Activated T-helper 1 cell treated with anti-CD3 and anti-CD28 coated beads, Interleukin-12 subunit alpha, Interleukin-12 subunit beta, Interleukin-2, Interleukin-4 antibody, amounts not matched to agents 30 ng/mL and 10 ng/mL and 1 ng/mL, durations not matched to agents 14 hours and 24 hours and 36 hours (primary cell): ENCODE data around the gene CEP170B. TPM values are rescaled to one million over a fixed set of nuclear protein-coding genes. Genes with fewer than 3 reads are reported as not detected.
"Not testable (repeated sequence)": the region's sequence is repeated elsewhere in the genome, so short reads cannot be mapped to it uniquely, and the experiment has no call there.

Source experiments
- DNase-seq: peaks from one replicate; pipeline ENCODE4 v3.0.0; 2021; ENCODE audit warnings: low spot score
- H3K27ac Mint-ChIP-seq: one replicate; pipeline ENCODE4 v1.8.0; 2021; ENCODE audit warnings: mild to moderate bottlenecking, mixed read lengths
- H3K27me3 Mint-ChIP-seq: one replicate; pipeline ENCODE4 v1.8.0; 2022; ENCODE audit warnings: mild to moderate bottlenecking, moderate library complexity, mixed read lengths; ENCODE audit not compliant: insufficient read depth
- H3K36me3 Mint-ChIP-seq: one replicate; pipeline ENCODE4 v1.8.0; 2021; ENCODE audit warnings: low read depth, mixed read lengths
- H3K4me1 Mint-ChIP-seq: one replicate; pipeline ENCODE4 v1.8.0; 2021; ENCODE audit warnings: low read depth, mixed read lengths
- H3K4me3 Mint-ChIP-seq: one replicate; pipeline ENCODE4 v1.8.0; 2021; ENCODE audit warnings: mild to moderate bottlenecking, moderate library complexity, mixed read lengths
- H3K9me3 Mint-ChIP-seq: one replicate; pipeline ENCODE4 v1.8.0; 2021; ENCODE audit warnings: mixed read lengths
- intact Hi-C: fragments of 100-400 bp; cut with micrococcal nuclease; formaldehyde crosslinking; loops from one replicate; pipeline ENCODE4 v1.15.1; 2024
- total RNA-seq: library from RNA; stranded (reverse); gene quantifications from 2 replicates; pipeline ENCODE4 v1.2.3, GENCODE V29; 2022

CEP170B gene
- total RNA-seq, 1 donor from 2014 or later = 9.8 TPM

GRCh38 chr14:104937161-104937560 is 72.1 kb downstream of the CEP170B start:
- no peaks in the 10 kb centered on the region for H3K9me3 Mint-ChIP-seq
- no peak for DNase-seq
- H3K27me3 Mint-ChIP-seq = peaks cover 11% of the 10 kb centered on the region
- no peak overlapping the region for H3K4me3 Mint-ChIP-seq
- peaks cover 2% of the 10 kb centered on the region for H3K36me3 Mint-ChIP-seq
- intact Hi-C loops = no loop called here
- H3K4me1 Mint-ChIP-seq = peaks cover 5% of the 10 kb centered on the region
- H3K27ac Mint-ChIP-seq = no peak overlapping the region

GRCh38 chr14:104937694-104938365 is 72.8 kb downstream of the CEP170B start:
- Mint-ChIP-seq H3K9me3 (no peaks in the 10 kb centered on the region), H3K27ac (no peak overlapping the region), H3K36me3 (peaks cover 2% of the 10 kb centered on the region), H3K4me3 (no peak overlapping the region), H3K4me1 (peaks cover 5% of the 10 kb centered on the region), H3K27me3 (peaks cover 11% of the 10 kb centered on the region)
- no peak for DNase-seq
- intact Hi-C loops = no loop called here

GRCh38 chr14:104938436-104938835 is 73.4 kb downstream of the CEP170B start:
- peaks cover 5% of the 10 kb centered on the region for H3K4me1 Mint-ChIP-seq
- no peak for DNase-seq
- H3K27me3 Mint-ChIP-seq = peaks cover 11% of the 10 kb centered on the region
- peaks cover 2% of the 10 kb centered on the region for H3K36me3 Mint-ChIP-seq
- intact Hi-C loops = no loop called here
- H3K9me3 Mint-ChIP-seq = no peaks in the 10 kb centered on the region
- no peak overlapping the region for H3K4me3 Mint-ChIP-seq
- H3K27ac Mint-ChIP-seq = no peak overlapping the region

GRCh38 chr14:104938960-104939359 is 73.9 kb downstream of the CEP170B start:
- no peak for DNase-seq
- Mint-ChIP-seq H3K27me3 (peaks cover 11% of the 10 kb centered on the region), H3K36me3 (peaks cover 2% of the 10 kb centered on the region), H3K27ac (no peak overlapping the region), H3K9me3 (no peaks in the 10 kb centered on the region), H3K4me3 (no peak overlapping the region), H3K4me1 (peaks cover 5% of the 10 kb centered on the region)
- intact Hi-C loops = no loop called here

GRCh38 chr14:104939666-104940410 is 74.8 kb downstream of the CEP170B start:
- no peaks in the 10 kb centered on the region for H3K9me3 Mint-ChIP-seq
- H3K27me3 Mint-ChIP-seq = peaks cover 6% of the 10 kb centered on the region
- no peak overlapping the region for H3K27ac Mint-ChIP-seq
- H3K4me1 Mint-ChIP-seq = no peaks in the 10 kb centered on the region
- intact Hi-C loops = no loop called here
- H3K36me3 Mint-ChIP-seq = no peaks in the 10 kb centered on the region
- H3K4me3 Mint-ChIP-seq = no peak overlapping the region
- no peak for DNase-seq

- Mint-ChIP-seq H3K9me3 (no peaks in the 10 kb centered on the region), H3K27me3 (peaks cover 6% of the 10 kb centered on the region), H3K36me3 (no peaks in the 10 kb centered on the region), H3K27ac (no peak overlapping the region), H3K4me1 (no peaks in the 10 kb centered on the region), H3K4me3 (no peak overlapping the region)
- intact Hi-C loops = no loop called here
- DNase-seq = no peak
These were observed 75.6 kb downstream of the CEP170B start for GRCh38 chr14:104940526-104941150.

GRCh38 chr14:104941508-104942365 is 76.7 kb downstream of the CEP170B start:
- Mint-ChIP-seq H3K4me3 (no peak overlapping the region), H3K36me3 (no peaks in the 10 kb centered on the region)

GRCh38 chr14:104942586-104942985 is 77.5 kb downstream of the CEP170B start:
- intact Hi-C loops = no loop called here
- H3K36me3 Mint-ChIP-seq = no peaks in the 10 kb centered on the region
- no peak overlapping the region for H3K27ac Mint-ChIP-seq
- no peaks in the 10 kb centered on the region for H3K4me1 Mint-ChIP-seq
- DNase-seq = no peak
- H3K27me3 Mint-ChIP-seq = peaks cover 4% of the 10 kb centered on the region
- H3K4me3 Mint-ChIP-seq = no peak overlapping the region
- no peaks in the 10 kb centered on the region for H3K9me3 Mint-ChIP-seq

More at GRCh38 chr14:104941508-104942365, 76.7 kb downstream of the CEP170B start:
- no peak for DNase-seq
- Mint-ChIP-seq H3K27ac (no peak overlapping the region), H3K27me3 (peaks cover 6% of the 10 kb centered on the region), H3K9me3 (no peaks in the 10 kb centered on the region), H3K4me1 (no peaks in the 10 kb centered on the region)
- intact Hi-C loops = no loop called here

- not testable (repeated sequence) for H3K4me3 Mint-ChIP-seq, H3K36me3 Mint-ChIP-seq, H3K9me3 Mint-ChIP-seq, H3K27me3 Mint-ChIP-seq, DNase-seq, H3K4me1 Mint-ChIP-seq, H3K27ac Mint-ChIP-seq
- intact Hi-C loops = loop anchor here (1.0 kb wide), 1 partner anchor 19 kb away; the partner anchor contains the start of gene PLD4
These were observed 78.3 kb downstream of the CEP170B start for GRCh38 chr14:104943216-104944015.

GRCh38 chr14:104944016-104944308 is 78.9 kb downstream of the CEP170B start:
- DNase-seq, H3K27ac Mint-ChIP-seq, intact Hi-C loops, H3K27me3 Mint-ChIP-seq, H3K9me3 Mint-ChIP-seq, H3K4me3 Mint-ChIP-seq, H3K4me1 Mint-ChIP-seq, H3K36me3 Mint-ChIP-seq: not testable (repeated sequence)

- intact Hi-C loops, H3K27me3 Mint-ChIP-seq, H3K4me3 Mint-ChIP-seq, DNase-seq, H3K27ac Mint-ChIP-seq, H3K4me1 Mint-ChIP-seq, H3K36me3 Mint-ChIP-seq, H3K9me3 Mint-ChIP-seq: not testable (repeated sequence)
These were observed 79.6 kb downstream of the CEP170B start for GRCh38 chr14:104944436-104945205.
